PC-9 (cell line): ENCODE measurements around the gene BTBD8. TPM values are rescaled to one million over a fixed set of nuclear protein-coding genes. Genes with fewer than 3 reads are reported as not detected.

Experiments used
- BruUV-seq: library from RNA; stranded (reverse); fragments of 400-500 nt; replicated peaks from 2 replicates; lab custom pipeline; 2021; lab: Mats Ljungman, UMichigan
- CTCF ChIA-PET: fragments of 300-600 bp; sonication (Branson Sonifier 250); formaldehyde crosslinking; loops from one replicate; lab custom pipeline; 2022; ENCODE audit warnings: antibody characterized with exemption; lab: Charles Lee
- POLR2A ChIA-PET: fragments of 300-600 bp; sonication (Branson Sonifier 250); formaldehyde crosslinking; loops from one replicate; lab custom pipeline; 2022; ENCODE audit warnings: antibody characterized with exemption; ENCODE audit not compliant: unreplicated experiment; lab: Charles Lee
- DNase-seq, 2 experiments: peaks; one replicate each; pipeline versions ENCODE4 v3.0.0 to v3.0.0-alpha.2; 2015 to 2022; ENCODE audit warnings: mixed read lengths in 1 of 2
- H2AFZ ChIP-seq: fragments of 200-600 bp; sonication (generic); 2 replicates; pipeline ENCODE4 v1.8.1; 2017; ENCODE audit warnings: antibody characterized with exemption
- H3F3A ChIP-seq: fragments of 200-600 bp; sonication (generic); 2 replicates; pipeline ENCODE4 v1.8.1; 2017; ENCODE audit warnings: antibody characterized with exemption, mild to moderate bottlenecking, low read depth; ENCODE audit not compliant: insufficient read depth
- H3K27ac ChIP-seq: fragments of 200-600 bp; sonication (generic); 2 replicates; pipeline ENCODE4 v1.6.1; 2016; ENCODE audit warnings: mixed run types
- H3K27me3 ChIP-seq: fragments of 200-600 bp; sonication (generic); 2 replicates; pipeline ENCODE4 v1.6.1; 2016; ENCODE audit warnings: low read depth, mixed run types; ENCODE audit not compliant: insufficient read depth
- H3K36me3 ChIP-seq: fragments of 200-600 bp; sonication (generic); 2 replicates; pipeline ENCODE4 v1.6.1; 2016; ENCODE audit warnings: low read depth, mixed run types
- H3K4me1 ChIP-seq: fragments of 200-600 bp; sonication (generic); replicated peaks from 2 replicates; pipeline ENCODE4 v1.6.1; 2016; ENCODE audit warnings: mixed run types; ENCODE audit not compliant: insufficient read depth
- H3K4me2 ChIP-seq: fragments of 200-600 bp; sonication (generic); 2 replicates; pipeline ENCODE4 v1.6.1; 2017; ENCODE audit warnings: mixed run types
- H3K4me3 ChIP-seq: fragments of 200-600 bp; sonication (generic); 2 replicates; pipeline ENCODE4 v1.6.1; 2016; ENCODE audit warnings: mixed run types
- H3K79me2 ChIP-seq: fragments of 200-600 bp; sonication (generic); 2 replicates; pipeline ENCODE4 v1.6.1; 2017; ENCODE audit warnings: low read depth, mixed run types
- H3K9me2 ChIP-seq: fragments of 200-600 bp; sonication (generic); 2 replicates; pipeline ENCODE4 v1.8.1; 2017; ENCODE audit warnings: mild to moderate bottlenecking; ENCODE audit not compliant: insufficient read depth
- H3K9me3 ChIP-seq: fragments of 200-600 bp; sonication (generic); 2 replicates; pipeline ENCODE4 v1.8.1; 2016; ENCODE audit warnings: low read depth; ENCODE audit not compliant: insufficient read depth
- H4K20me1 ChIP-seq: fragments of 200-600 bp; sonication (generic); 2 replicates; pipeline ENCODE4 v1.8.1; 2017; ENCODE audit not compliant: insufficient read depth
- CTCF ChIP-seq: fragments of 200-600 bp; sonication (generic); conservative IDR thresholded peaks from 2 replicates; pipeline ENCODE4 v1.6.1; 2017; ENCODE audit warnings: mixed run types, antibody characterized with exemption, mild to moderate bottlenecking, moderate library complexity
- EZH2 ChIP-seq: fragments of 200-600 bp; sonication (generic); IDR thresholded peaks from 2 replicates; pipeline ENCODE4 v1.8.0; 2017; ENCODE audit warnings: antibody characterized with exemption, low read depth
- intact Hi-C: fragments of 100-400 bp; cut with micrococcal nuclease; formaldehyde crosslinking; loops from one replicate; pipeline ENCODE4 v1.10.0; 2022; ENCODE audit not compliant: unreplicated experiment
- total RNA-seq: library from RNA; stranded (reverse); gene quantifications from 2 replicates; pipeline ENCODE4 v1.2.3, GENCODE V29; 2021

The BTBD8 gene
- total RNA-seq, 1 experiment from 2014 or later: 8.1 TPM

- Histone ChIP-seq H3F3A (no peaks in the 10 kb centered on the region), H3K9me3 (no peaks in the 10 kb centered on the region), H3K4me1 (no peaks in the 10 kb centered on the region), H3K9me2 (no peaks in the 10 kb centered on the region), H2AFZ (no peak overlapping the region), H3K4me3 (no peak overlapping the region), H3K27ac (no peak overlapping the region), H3K36me3 (no peaks in the 10 kb centered on the region), H3K79me2 (no peaks in the 10 kb centered on the region), H4K20me1 (no peaks in the 10 kb centered on the region), H3K4me2 (no peak overlapping the region), H3K27me3 (no peaks in the 10 kb centered on the region)
- ChIA-PET CTCF (no interaction called here), POLR2A (no interaction called here)
- no TSS peak for BruUV-seq
- DNase-seq: no peak
- intact Hi-C loops: no loop called here
- TF ChIP-seq CTCF (no peak), EZH2 (no peak)
Observed at GRCh38 chr1:92167151-92167550, 87.0 kb downstream of the BTBD8 start.

GRCh38 chr1:92168657-92169056, 88.5 kb downstream of the BTBD8 start:
- DNase-seq: no peak
- no peaks in the 10 kb centered on the region for H3K27me3 ChIP-seq
- no peak overlapping the region for H2AFZ ChIP-seq
- ChIA-PET POLR2A (no interaction called here), CTCF (no interaction called here)
- no peaks in the 10 kb centered on the region for H3F3A ChIP-seq
- no peak overlapping the region for H3K4me2 ChIP-seq
- H3K36me3 ChIP-seq: no peaks in the 10 kb centered on the region
- no TSS peak for BruUV-seq
- no peaks in the 10 kb centered on the region for H3K9me2 ChIP-seq
- no peaks in the 10 kb centered on the region for H3K79me2 ChIP-seq
- no peaks in the 10 kb centered on the region for H3K9me3 ChIP-seq
- H3K4me3 ChIP-seq: no peak overlapping the region
- H3K4me1 ChIP-seq: no peaks in the 10 kb centered on the region
- H3K27ac ChIP-seq: no peak overlapping the region
- H4K20me1 ChIP-seq: no peaks in the 10 kb centered on the region
- TF ChIP-seq EZH2 (no peak), CTCF (no peak)
- intact Hi-C loops: no loop called here

GRCh38 chr1:92169214-92170005, 89.3 kb downstream of the BTBD8 start:
- Histone ChIP-seq H3K4me2 (no peak overlapping the region), H4K20me1 (no peaks in the 10 kb centered on the region), H3K9me2 (no peaks in the 10 kb centered on the region), H3K79me2 (no peaks in the 10 kb centered on the region), H3K9me3 (no peaks in the 10 kb centered on the region), H2AFZ (no peak overlapping the region), H3F3A (no peaks in the 10 kb centered on the region), H3K27ac (no peak overlapping the region), H3K36me3 (no peaks in the 10 kb centered on the region), H3K4me3 (no peak overlapping the region), H3K4me1 (no peaks in the 10 kb centered on the region), H3K27me3 (no peaks in the 10 kb centered on the region)
- intact Hi-C loops: no loop called here
- ChIA-PET CTCF (no interaction called here), POLR2A (no interaction called here)
- DNase-seq: no peak
- BruUV-seq: no TSS peak
- TF ChIP-seq CTCF (no peak), EZH2 (no peak)
